GM23248 (cell line): ENCODE measurements around the gene CETP. TPM values are rescaled to one million over a fixed set of nuclear protein-coding genes. Genes with fewer than 3 reads are reported as not detected.

Source experiments
- DNase-seq: peaks from one replicate; pipeline ENCODE4 v3.0.0-alpha.2; 2015
- H2AFZ ChIP-seq: fragments of 200-600 bp; sonication (generic); 2 replicates; pipeline ENCODE4 v1.6.1; 2016; ENCODE audit warnings: antibody characterized with exemption
- H3F3A ChIP-seq: fragments of 200-600 bp; sonication (generic); 2 replicates; pipeline ENCODE4 v1.6.1; 2016; ENCODE audit warnings: mild to moderate bottlenecking, antibody characterized with exemption, mixed run types; ENCODE audit not compliant: insufficient read depth
- H3K27ac ChIP-seq: fragments of 200-600 bp; sonication (generic); 2 replicates; pipeline ENCODE4 v1.5.1; 2016; ENCODE audit warnings: mild to moderate bottlenecking
- H3K27me3 ChIP-seq: fragments of 200-600 bp; sonication (generic); replicated peaks from 2 replicates; pipeline ENCODE4 v1.6.1; 2016; ENCODE audit warnings: mild to moderate bottlenecking; ENCODE audit not compliant: insufficient read depth
- H3K36me3 ChIP-seq: fragments of 200-600 bp; sonication (generic); 2 replicates; pipeline ENCODE4 v1.6.1; 2016; ENCODE audit warnings: low read depth, mild to moderate bottlenecking
- H3K4me1 ChIP-seq: fragments of 200-600 bp; sonication (generic); 2 replicates; pipeline ENCODE4 v1.6.1; 2016; ENCODE audit warnings: mild to moderate bottlenecking; ENCODE audit not compliant: insufficient read depth
- H3K4me2 ChIP-seq: fragments of 200-600 bp; sonication (generic); one replicate; pipeline ENCODE4 v1.6.1; 2016; ENCODE audit warnings: mild to moderate bottlenecking; ENCODE audit not compliant: unreplicated experiment
- H3K4me3 ChIP-seq: fragments of 200-600 bp; sonication (generic); 2 replicates; pipeline ENCODE4 v1.5.1; 2016; ENCODE audit warnings: mild to moderate bottlenecking
- H3K79me2 ChIP-seq: fragments of 200-600 bp; sonication (generic); 2 replicates; pipeline ENCODE4 v1.6.1; 2016; ENCODE audit warnings: mild to moderate bottlenecking; ENCODE audit not compliant: insufficient read depth
- H3K9ac ChIP-seq: fragments of 200-600 bp; sonication (generic); 2 replicates; pipeline ENCODE4 v1.6.1; 2016; ENCODE audit warnings: mild to moderate bottlenecking
- H3K9me2 ChIP-seq: fragments of 200-600 bp; sonication (generic); 2 replicates; pipeline ENCODE4 v1.6.1; 2016; ENCODE audit warnings: mixed run types, mild to moderate bottlenecking, moderate library complexity; ENCODE audit not compliant: insufficient read depth
- H3K9me3 ChIP-seq: fragments of 200-600 bp; sonication (generic); one replicate; pipeline ENCODE4 v1.6.1; 2017; ENCODE audit warnings: low read depth
- H4K20me1 ChIP-seq: fragments of 200-600 bp; sonication (generic); 2 replicates; pipeline ENCODE4 v1.6.0; 2016; ENCODE audit not compliant: insufficient read depth
- EZH2 ChIP-seq: fragments of 200-600 bp; sonication (generic); IDR thresholded peaks from 2 replicates; pipeline ENCODE4 v1.6.1; 2018; ENCODE audit warnings: antibody characterized with exemption, mild to moderate bottlenecking; ENCODE audit not compliant: insufficient read depth, poor library complexity, severe bottlenecking
- EZH2phosphoT487 ChIP-seq: fragments of 200-600 bp; sonication (generic); IDR thresholded peaks from 2 replicates; pipeline ENCODE4 v1.6.1; 2018; ENCODE audit warnings: antibody characterized with exemption, moderate library complexity, mild to moderate bottlenecking, low read depth; ENCODE audit not compliant: insufficient read depth
- WGBS, 2 experiments: methylation state at CpG; one replicate each; pipeline ENCODE4 v1.1.6; 2015 to 2017; ENCODE audit warnings: low lambda C conversion rate in 2 of 2, low coverage in 1 of 2; ENCODE audit errors: missing lambda C conversion rate in 2 of 2; 5-methylcytosine and 5-hydroxymethylcytosine counted together
- in situ Hi-C: fragments of 300-500 bp; cut with MboI; formaldehyde crosslinking; loops from 2 replicates; pipeline ENCODE4 v1.15.0; 2020
- polyA plus RNA-seq: library from polyadenylated mRNA; unstranded; fragments of >200 nt; fragmentation: Nextera tagmentation; extraction: Ambion mirVana; gene quantifications from 2 replicates; pipeline ENCODE4 v1.2.1, GENCODE V29; 2016
- total RNA-seq: library from RNA; depleted of rRNA; stranded (reverse); fragments of >200 nt; shearing (Covaris generic); gene quantifications from 2 replicates; pipeline ENCODE4 v1.2.3, GENCODE V29; 2014

Gene CETP
- total and polyA plus RNA-seq, 2 experiments from 2014 or later, result not detected

DNA sequence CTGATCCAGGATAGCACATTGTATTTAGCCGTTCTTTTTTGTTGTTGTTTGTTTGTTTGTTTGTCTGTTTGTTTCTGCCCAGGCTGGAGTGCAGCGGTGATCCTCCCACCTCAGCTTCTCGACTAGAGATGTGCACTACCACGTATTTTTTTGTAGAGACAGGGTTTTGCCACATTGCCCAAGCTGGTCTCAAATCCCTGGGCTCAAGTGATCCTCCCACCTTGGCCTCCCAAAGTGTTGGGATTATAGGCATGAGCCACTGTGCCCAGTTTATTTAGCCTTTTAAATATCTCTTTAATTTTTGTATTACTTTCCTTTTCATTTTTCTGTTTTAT is 18.4 kb downstream of the CETP start:
- H3K9ac ChIP-seq, result no peak overlapping the region
- H3K4me1 ChIP-seq, result peaks cover 9% of the 10 kb centered on the region
- no peak overlapping the region for H3K4me3 ChIP-seq
- no peaks in the 10 kb centered on the region for H3K36me3 ChIP-seq
- no peaks in the 10 kb centered on the region for H3K9me3 ChIP-seq
- no peak overlapping the region for H2AFZ ChIP-seq
- no peak overlapping the region for H3K4me2 ChIP-seq
- TF ChIP-seq EZH2phosphoT487 (no peak), EZH2 (no peak)
- 86 to 92% methylated on average over 4 of the region's 4 CpGs for WGBS, 2 experiments
- no peak for DNase-seq
- 0 out of 2 replicates have a peak, but pooled peaks cover 9% of the 10 kb centered on the region for H3K79me2 ChIP-seq
- no peaks in the 10 kb centered on the region for H3K27me3 ChIP-seq
- H3F3A ChIP-seq, result no peaks in the 10 kb centered on the region
- H3K27ac ChIP-seq, result no peak overlapping the region
- in situ Hi-C loops, result no loop called here
- H3K9me2 ChIP-seq, result no peaks in the 10 kb centered on the region
- no peaks in the 10 kb centered on the region for H4K20me1 ChIP-seq

DNA sequence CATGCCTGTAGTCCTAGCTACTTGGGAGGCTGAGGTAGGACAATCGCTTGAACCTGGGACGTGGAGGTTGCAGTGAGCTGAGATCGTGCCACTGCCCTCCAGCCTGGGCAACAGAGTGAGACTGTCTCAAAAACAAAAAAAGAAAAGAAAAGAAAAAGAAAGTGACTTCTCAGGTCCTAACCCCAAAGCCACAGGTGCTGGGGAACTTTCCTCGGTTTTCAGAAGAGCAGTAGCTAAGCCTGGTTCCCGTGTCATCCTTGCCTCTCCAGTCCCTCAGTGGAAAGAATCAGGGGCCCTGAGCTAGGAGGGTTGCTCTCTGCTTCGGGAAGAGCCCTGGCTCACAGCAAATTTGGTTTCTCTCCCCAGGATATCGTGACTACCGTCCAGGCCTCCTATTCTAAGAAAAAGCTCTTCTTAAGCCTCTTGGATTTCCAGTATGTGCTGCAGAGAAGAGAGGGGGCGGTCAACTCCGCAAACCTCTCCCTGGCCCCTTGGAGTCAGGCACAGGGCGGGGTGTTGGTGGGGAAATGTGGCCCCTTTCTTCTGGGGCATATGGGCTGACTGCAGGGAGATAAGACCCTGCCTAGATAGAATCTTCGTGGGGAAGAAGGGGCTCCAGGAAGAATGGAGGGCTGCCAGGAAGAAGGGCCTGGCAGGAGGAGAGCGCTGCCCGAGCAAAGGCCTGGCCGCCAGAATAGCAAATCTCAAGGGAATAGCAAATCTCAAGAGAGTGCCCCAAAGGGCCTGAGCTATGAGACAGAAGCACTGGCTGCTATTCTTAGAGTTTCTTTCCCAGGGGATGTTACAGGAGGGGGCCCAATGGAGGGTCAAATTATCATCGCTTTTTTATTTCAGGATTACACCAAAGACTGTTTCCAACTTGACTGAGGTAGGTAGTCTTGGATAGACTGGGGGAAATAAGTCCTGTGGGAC is 19.3 kb downstream of the CETP start:
- Histone ChIP-seq H3K4me1 (peaks cover 18% of the 10 kb centered on the region), H3K79me2 (0 out of 2 replicates have a peak, but pooled peaks cover 9% of the 10 kb centered on the region), H3K9ac (no peak overlapping the region), H2AFZ (no peak overlapping the region), H3K27ac (no peak overlapping the region), H3K36me3 (no peaks in the 10 kb centered on the region), H4K20me1 (no peaks in the 10 kb centered on the region), H3K4me2 (no peak overlapping the region), H3K9me2 (no peaks in the 10 kb centered on the region), H3K27me3 (no peaks in the 10 kb centered on the region), H3K9me3 (no peaks in the 10 kb centered on the region), H3K4me3 (no peak overlapping the region), H3F3A (no peaks in the 10 kb centered on the region)
- in situ Hi-C loops, result no loop called here
- no peak for TF ChIP-seq EZH2
- no peak for TF ChIP-seq EZH2phosphoT487
- 88 to 89% methylated on average over 15 to 16 of the region's 16 CpGs for WGBS, 2 experiments
- no peak for DNase-seq

DNA sequence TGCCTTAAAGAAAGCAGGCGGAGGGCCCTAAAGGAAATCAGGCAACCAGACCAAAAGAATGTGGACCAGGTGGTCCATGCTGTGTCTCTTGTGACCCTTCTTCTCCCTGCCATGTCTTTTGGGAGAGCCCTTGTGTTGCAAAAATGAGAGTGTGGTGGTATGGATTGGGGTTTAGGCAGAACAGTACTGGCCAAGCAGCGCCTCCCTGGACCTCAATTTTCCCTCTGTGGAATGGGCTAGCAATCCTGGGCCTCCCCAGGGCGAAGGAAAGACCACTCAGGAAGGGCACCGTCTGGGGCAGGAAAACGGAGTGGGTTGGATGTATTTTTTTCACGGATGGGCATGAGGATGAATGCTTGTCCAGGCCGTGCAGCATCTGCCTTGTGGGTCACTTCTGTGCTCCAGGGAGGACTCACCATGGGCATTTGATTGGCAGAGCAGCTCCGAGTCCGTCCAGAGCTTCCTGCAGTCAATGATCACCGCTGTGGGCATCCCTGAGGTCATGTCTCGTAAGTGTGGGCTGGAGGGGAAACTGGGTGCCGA is 20.1 kb downstream of the CETP start:
- no peaks in the 10 kb centered on the region for H3K9me3 ChIP-seq
- no peaks in the 10 kb centered on the region for H3K27me3 ChIP-seq
- in situ Hi-C loops, result no loop called here
- no peak for TF ChIP-seq EZH2phosphoT487
- no peak for TF ChIP-seq EZH2
- DNase-seq, result no peak
- no peaks in the 10 kb centered on the region for H3F3A ChIP-seq
- H3K36me3 ChIP-seq, result no peaks in the 10 kb centered on the region
- H4K20me1 ChIP-seq, result no peaks in the 10 kb centered on the region
- H3K27ac ChIP-seq, result no peak overlapping the region
- H3K4me2 ChIP-seq, result no peak overlapping the region
- H3K4me1 ChIP-seq, result peaks cover 19% of the 10 kb centered on the region
- WGBS, 2 experiments, result 95 to 96% methylated on average over 11 to 12 of the region's 12 CpGs
- H3K9ac ChIP-seq, result no peak overlapping the region
- H3K79me2 ChIP-seq, result 0 out of 2 replicates have a peak, but pooled peaks cover 9% of the 10 kb centered on the region
- no peaks in the 10 kb centered on the region for H3K9me2 ChIP-seq
- H2AFZ ChIP-seq, result no peak overlapping the region
- no peak overlapping the region for H3K4me3 ChIP-seq

DNA sequence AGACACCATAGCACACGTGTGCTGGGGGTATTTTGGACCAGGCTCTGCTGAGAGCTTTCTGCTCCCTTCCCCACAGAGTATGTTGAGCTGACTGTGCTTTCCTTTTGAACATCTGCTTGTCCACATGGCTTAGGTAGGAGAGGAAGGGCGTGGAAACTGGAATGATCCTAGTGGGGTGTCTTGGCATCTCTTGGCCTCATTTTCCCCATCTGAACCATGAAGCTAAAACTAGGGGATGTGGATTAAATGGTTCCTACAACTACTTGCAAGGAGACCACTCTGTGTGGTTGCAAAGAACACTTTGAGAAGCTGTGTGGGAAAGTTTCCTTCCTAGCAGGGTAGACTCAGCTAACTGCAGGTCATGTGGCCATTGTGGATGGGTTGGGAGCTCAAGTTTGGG is 20.9 kb downstream of the CETP start:
- H3K4me1 ChIP-seq, result peaks cover 19% of the 10 kb centered on the region
- in situ Hi-C loops, result no loop called here
- H3K9ac ChIP-seq, result no peak overlapping the region
- H3K27me3 ChIP-seq, result no peaks in the 10 kb centered on the region
- H3K79me2 ChIP-seq, result 0 out of 2 replicates have a peak, but pooled peaks cover 9% of the 10 kb centered on the region
- WGBS, 2 experiments, result 88 to 89% methylated on average over 2 of the region's 2 CpGs
- H3K9me3 ChIP-seq, result no peaks in the 10 kb centered on the region
- H3F3A ChIP-seq, result 0 out of 2 replicates have a peak, but pooled peaks cover 5% of the 10 kb centered on the region
- no peak overlapping the region for H3K4me3 ChIP-seq
- H2AFZ ChIP-seq, result no peak overlapping the region
- H3K36me3 ChIP-seq, result no peaks in the 10 kb centered on the region
- no peak for DNase-seq
- no peak overlapping the region for H3K27ac ChIP-seq
- no peaks in the 10 kb centered on the region for H3K9me2 ChIP-seq
- H4K20me1 ChIP-seq, result no peaks in the 10 kb centered on the region
- TF ChIP-seq EZH2, result no peak
- no peak for TF ChIP-seq EZH2phosphoT487
- no peak overlapping the region for H3K4me2 ChIP-seq
